NK-92 (cell line): ENCODE measurements around the gene DNAJB2.
"Not testable (repeated sequence)": the region's sequence is repeated elsewhere in the genome, so short reads cannot be mapped to it uniquely, and the experiment has no call there.

Experiments used
- DNase-seq: peaks from one replicate; lab custom pipeline; 2025; ENCODE audit not compliant: unreplicated experiment; lab: John Stamatoyannopoulos, UW

The DNAJB2 gene

DNA sequence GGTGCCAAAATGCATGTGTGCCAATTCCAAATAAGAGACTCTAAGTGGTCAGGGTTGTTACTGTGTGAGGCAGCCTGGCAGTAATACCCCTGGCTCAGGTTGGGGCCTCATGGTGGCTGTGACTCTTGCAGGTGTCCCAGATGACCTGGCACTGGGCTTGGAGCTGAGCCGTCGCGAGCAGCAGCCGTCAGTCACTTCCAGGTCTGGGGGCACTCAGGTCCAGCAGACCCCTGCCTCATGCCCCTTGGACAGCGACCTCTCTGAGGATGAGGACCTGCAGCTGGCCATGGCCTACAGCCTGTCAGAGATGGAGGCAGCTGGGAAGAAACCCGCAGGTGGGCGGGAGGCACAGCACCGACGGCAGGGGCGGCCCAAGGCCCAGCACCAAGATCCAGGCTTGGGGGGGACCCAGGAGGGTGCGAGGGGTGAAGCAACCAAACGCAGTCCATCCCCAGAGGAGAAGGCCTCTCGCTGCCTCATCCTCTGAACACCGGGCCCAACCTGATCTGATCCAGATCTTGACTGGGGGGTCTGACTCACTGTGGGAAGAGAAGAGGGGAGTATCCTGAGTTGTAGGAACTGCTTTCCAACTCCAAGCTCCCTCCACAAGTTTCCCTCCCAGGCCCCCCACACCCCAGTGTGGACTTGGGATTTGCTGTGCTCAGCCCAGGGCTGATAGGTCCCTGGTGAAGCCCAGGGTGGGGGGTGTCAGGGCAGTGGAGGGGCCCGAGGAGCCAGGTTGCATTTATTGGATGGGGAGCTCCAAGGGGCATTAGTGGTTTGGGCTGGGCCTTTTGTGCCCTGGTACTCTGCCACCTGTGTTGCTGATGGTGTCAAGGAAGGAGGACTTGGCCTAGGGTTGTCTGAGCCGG lies 5.6 kb downstream of the DNAJB2 start:
- DNase-seq = no peak

- DNase-seq = no peak
Observed at GRCh38 chr2:219285373-219285735, 6.2 kb downstream of the DNAJB2 start.

DNA sequence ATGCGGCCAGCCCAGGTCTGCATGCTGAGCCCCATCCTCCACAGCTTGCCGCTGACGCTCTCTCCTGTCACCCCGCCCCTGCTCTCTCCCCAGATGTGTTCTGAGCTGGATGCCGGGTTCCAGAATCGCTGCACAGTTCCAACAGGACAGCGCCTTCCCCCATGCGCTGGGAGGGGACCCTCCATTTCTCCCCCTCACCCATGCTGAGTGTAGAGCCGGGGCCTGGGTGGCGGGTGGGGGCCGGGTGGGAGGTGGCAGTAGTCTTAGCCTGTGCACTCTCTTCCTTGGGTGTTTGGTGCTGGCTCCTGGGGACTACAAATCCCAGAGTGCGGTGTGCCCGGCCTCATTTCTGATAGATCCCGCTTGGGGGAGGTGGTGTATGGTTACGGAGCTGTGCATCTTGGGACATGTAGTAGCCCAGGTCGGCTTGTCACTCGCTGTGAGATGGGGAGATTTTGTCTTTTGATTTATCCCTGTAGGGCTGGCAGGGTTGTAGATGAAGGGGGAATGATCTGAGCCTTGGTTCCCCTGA lies 6.8 kb downstream of the DNAJB2 start:
- DNase-seq = no peak

DNA sequence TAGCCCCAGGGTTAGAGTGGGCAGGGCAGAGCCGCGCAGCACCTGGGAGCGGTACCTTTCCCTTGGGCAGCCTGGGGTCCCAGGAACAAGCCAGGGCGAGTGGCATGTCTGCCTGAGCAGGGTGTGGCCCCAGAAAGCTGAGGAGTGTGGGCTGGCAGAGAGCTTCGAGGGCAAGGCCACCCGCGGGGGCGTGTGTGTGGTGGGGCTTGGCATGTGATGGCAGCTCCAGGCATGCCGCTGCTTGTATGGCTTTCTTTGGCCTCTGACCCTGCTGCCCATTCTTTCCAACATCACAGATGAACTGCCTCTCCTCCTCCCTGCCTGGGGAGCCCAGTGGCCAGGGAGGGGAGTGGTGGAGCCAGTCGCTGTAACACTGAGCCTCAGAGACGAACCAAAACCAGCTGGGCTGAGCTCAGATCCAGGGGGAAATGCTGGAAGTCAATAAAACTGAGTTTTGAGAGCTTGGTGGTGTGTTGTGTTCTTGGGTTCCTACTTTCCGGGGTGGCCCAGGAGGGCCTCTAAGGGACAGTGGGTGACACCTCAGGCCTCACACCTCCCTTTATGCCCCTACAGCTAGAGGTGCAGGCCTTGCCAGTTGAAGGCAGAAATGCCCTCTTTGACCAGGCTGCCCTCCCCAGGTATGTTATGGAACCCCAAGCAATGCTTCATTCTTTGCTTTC lies 7.4 kb downstream of the DNAJB2 start:
- DNase-seq = no peak

GRCh38 chr2:219287116-219287440 lies 7.9 kb downstream of the DNAJB2 start:
- DNase-seq = not testable (repeated sequence)

DNA sequence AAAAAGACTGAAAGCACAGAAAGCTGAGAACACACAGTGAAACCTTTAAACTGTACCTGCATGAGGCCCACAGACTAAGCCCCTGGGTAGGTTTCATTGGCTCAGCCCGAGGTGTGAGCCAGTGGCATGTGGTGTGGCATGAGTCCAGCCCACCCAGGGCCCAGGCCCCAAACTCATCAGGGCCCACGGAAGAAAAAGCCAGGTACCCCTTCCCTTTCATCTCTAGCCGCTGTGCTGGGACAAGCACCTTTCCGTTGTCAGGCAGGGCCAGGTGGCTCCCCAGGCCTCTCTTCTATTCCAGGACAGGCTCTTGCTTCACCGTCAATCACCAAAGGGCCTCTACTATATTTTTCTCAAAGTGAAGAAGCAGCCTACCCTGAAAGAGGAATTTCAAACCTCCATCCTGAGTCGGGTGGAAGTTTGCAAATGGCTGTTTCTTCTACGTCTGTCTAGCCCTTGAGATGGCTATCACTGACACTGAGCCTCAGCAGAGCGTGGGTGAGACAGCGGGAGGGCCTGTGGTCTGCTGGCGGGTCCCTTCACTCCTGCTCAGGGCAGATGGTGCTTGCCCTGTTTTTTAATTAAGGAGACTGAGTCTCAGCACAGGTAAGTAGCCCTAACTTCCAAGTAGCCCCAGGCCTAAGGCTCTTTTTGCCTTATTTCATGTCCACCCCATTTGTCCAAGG lies 8.6 kb downstream of the DNAJB2 start:
- no peak for DNase-seq

DNA sequence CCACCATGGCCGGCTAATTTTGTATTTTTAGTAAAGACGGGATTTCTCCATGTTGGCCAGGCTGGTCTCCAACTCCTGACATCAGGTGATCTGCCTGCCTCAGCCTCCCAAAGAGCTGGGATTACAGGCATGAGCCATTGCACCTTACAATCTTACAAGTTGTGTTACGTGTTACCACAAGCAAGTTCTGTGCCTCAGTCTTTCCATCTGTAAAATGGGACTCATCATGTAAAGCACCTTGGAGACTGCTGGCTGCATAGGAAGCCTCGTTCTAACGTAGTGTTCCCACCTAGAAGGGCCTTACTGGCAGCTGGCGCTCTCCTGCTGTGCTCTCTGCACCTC lies 10.0 kb downstream of the DNAJB2 start:
- DNase-seq = no peak

DNA sequence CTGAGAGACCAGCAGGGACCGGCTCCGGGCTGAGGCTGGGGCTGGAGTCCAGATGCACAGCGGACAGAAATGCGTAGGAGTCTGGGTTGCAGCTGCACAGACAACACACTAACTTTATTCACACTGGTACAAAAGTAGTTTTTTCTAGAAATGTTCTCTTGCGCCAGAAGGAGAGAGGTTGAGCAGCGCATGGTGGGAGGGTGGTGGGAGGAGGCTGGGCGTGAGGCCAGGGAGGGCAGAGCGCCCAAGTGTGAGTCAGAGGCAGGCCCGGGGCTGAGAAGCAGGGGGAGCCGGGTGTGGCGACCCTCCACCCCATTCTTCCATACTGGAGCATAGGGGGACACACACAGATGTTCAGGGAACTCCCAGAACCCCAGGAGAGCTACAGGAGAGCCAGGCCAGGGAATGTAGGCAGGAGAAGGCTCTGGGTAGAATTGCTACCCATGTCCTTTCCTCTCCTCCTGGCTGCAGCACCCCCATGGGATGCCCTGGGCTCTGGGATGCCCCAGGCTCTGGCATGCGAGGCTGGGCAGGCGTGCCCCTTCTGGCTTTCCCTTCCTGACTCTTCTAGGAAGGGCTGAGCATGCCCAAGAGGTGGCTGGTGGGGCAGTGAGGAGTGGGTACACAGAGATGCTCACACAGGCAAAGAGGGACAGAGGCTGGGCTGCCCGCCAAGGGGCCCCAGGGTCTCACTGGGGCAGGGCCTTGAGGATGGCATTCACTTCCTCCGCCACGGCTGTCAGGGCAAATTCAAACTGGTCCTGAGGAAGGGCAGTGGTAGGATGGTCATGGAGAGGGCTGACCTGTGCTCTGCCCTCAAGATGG lies 10.6 kb downstream of the DNAJB2 start:
- DNase-seq = no peak

- no peak for DNase-seq
Observed at GRCh38 chr2:219290381-219291171, 11.4 kb downstream of the DNAJB2 start.

GRCh38 chr2:219291394-219291793 lies 12.2 kb downstream of the DNAJB2 start:
- no peak for DNase-seq

- DNase-seq = no peak
Observed at GRCh38 chr2:219291910-219292490, 12.8 kb downstream of the DNAJB2 start.

DNA sequence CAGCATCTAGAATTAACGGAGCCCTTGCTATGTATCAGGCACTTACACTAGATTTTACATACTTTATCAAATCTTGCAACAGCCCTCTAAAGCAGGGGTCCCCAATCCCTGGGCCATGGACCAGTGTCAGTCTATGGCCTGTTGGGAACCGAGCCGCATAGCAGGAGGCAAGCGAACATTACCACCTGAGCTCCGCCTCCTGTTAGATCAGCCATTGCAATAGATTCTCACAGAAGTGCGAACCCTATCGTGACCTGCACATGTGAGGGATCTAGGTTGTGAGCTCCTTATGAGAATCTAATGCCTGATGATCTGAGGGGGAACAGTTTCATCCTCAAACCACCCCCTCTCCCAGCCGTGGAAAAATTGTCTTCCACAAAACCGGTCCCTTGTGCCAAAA lies 13.4 kb downstream of the DNAJB2 start:
- no peak for DNase-seq

GRCh38 chr2:219293736-219294231 lies 14.6 kb downstream of the DNAJB2 start:
- DNase-seq = no peak

GRCh38 chr2:219294356-219295351 lies 15.5 kb downstream of the DNAJB2 start:
- DNase-seq = peak; percentile 7

DNA sequence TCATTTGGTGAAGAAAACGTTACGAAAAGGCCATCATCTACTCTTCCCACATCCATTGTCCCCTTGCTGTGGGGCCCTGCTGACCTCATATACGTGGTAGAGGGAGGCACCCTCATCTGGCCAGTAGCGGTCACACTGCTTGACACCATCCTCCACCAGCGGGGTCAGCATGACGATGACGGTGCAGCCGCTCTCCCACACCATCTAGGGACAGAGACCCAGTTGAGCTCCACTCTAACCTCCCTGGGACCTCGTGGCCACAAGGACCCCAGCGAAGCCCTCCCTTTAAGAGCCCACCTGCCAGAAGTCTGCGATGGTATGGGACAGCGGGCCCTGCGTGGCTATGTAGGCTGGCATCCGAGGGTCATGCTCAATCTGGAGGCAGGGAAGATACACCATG lies 17.0 kb downstream of the DNAJB2 start:
- DNase-seq = no peak

DNA sequence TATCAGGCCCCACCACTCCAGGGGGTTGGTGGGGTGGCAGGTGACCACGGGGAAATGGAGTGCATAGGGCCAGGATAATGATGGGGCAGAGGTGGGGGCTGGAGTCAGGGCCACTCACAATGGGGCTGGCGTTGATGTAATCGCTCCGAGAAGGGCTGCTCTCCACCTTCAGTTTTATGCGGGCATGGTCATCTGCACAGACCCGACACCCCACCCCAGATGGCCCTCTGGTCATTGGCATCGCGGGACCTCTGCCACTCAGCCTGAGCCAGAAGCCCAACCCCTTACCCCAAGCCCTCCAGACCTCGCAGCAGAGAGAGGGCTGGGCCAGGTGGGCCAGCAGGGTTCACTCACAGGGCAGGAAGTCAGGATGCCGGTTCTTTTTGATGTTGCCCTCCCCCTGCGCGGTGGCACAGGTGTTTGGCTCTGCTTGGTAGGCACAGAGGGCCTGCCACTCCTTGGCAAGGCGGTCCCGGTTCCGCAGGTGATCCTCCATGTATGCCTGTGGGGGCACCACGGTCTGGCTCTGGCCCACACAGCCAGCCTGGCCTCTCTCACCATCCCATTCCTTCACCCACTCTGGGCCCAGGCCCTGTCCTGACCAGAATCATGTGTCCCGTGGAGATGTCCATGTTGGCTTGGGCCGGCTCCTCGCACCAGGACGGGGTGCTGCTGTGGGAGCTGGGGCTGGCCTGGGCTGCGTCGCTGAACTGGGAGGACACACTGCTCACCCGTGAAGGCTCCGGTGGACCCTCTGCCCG lies 17.6 kb downstream of the DNAJB2 start:
- DNase-seq = no peak

DNA sequence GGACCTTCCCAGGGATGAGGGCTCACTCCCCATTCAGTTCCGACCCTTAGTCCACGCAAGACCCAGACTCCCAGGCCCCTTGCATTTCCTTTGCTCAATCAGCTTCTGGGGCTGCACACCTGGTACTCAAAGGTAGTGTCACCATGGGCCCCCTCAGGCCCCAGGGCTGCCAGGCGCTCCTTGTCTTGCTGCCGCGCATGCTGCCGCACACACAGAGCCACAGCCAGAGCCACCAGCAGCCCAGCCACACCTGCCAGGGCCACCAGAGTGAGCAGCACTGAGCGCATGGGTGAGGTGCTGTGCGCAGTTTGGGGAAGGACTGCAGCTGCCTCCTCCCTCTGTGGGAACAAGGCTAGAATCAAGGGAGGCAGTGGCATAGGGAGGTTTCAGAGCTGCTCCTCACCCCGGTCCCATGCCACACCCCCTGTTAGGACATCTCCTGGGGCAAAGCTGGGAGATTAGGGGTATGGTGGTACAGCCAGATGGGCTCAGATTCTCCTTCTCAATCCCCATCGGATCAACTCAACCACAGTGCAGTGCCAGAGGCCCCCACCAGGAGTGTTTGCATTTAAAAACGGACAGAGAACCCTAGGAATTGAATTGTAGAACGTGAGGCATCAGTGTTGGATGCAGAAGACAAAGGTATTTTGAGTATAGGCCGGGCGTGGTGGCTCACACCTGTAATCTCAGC lies 18.7 kb downstream of the DNAJB2 start:
- DNase-seq = no peak
